Measurements from ENCODE around the gene KRTAP27-1. TPM values are rescaled to one million over a fixed set of nuclear protein-coding genes. Genes with fewer than 3 reads are reported as not detected.

KRTAP27-1 gene
- not detected for total RNA-seq
- polyA plus RNA-seq: not detected

- no peaks in the 10 kb centered on the region for H3K27me3 Mint-ChIP-seq
Measured at GRCh38 chr21:30337276-30337744, at the start of gene KRTAP27-1. Gene KRTAP27-1, minus strand, starts transcription at chr21:30337694. Its CDS starts 26 bp downstream, at chr21:30337668.

DNA sequence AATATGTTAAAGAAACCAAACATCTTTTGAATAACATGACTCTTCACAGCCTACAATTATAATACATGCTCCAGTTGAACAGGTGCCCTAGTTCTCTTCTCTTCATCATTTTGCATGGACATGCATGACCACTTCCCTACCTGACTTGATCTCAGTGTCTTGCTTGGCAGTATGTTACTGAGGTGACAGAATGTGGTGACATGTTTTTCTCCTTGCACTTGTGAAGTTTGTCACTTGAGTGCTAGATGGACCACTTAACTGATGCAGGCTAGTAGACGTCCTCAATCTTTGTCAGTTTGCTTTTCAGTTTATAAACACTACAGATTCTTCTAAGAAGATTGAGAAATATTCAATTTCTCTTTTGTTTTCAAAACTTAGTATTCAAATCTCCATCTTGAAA lies 44.7 kb upstream of the KRTAP27-1 start:
- Histone ChIP-seq H3K27me3 (ENCODE audit: control insufficient read depth, insufficient read depth, low read length) (no peaks in the 10 kb centered on the region), H3K4me3 (ENCODE audit: low read depth, low read length) (no peak overlapping the region), H3K9me3 (ENCODE audit: control insufficient read depth in 2 of 2, low read length in 2 of 2) (peaks cover 0 to 1% of the 10 kb centered on the region in 2 experiments), H3K36me3 (ENCODE audit: control insufficient read depth, insufficient read depth, low read length) (no peaks in the 10 kb centered on the region), H3K4me1 (ENCODE audit: control insufficient read depth, insufficient read depth, low read length, poor library complexity, severe bottlenecking) (no peaks in the 10 kb centered on the region), H3K27ac (ENCODE audit: insufficient read depth, low read length, poor library complexity, severe bottlenecking) (no peak overlapping the region)
- no peak for ATAC-seq (ENCODE audit: low read depth in 2 of 2)
- H3K4me3 Mint-ChIP-seq: no peak overlapping the region
- no peak overlapping the region for H3K27ac Mint-ChIP-seq
- no peaks in the 10 kb centered on the region for H3K4me1 Mint-ChIP-seq
- no peak for DNase-seq
- H3K36me3 Mint-ChIP-seq: no peaks in the 10 kb centered on the region
- peaks cover 0 to 5% (median 0%) of the 10 kb centered on the region in 7 donors for H3K9me3 Mint-ChIP-seq
- H3K27me3 Mint-ChIP-seq: peaks cover 7% of the 10 kb centered on the region

More at GRCh38 chr21:30337276-30337744, at the start of gene KRTAP27-1:
- Histone ChIP-seq H3K9me3 (ENCODE audit: control insufficient read depth in 2 of 2, low read length in 2 of 2) (no peaks in the 10 kb centered on the region), H3K27ac (ENCODE audit: insufficient read depth, low read length, poor library complexity, severe bottlenecking) (no peak within 1 kb of the TSS), H3K4me3 (ENCODE audit: low read depth, low read length) (no peak within 1 kb of the TSS), H3K36me3 (ENCODE audit: control insufficient read depth, insufficient read depth, low read length) (no peaks in the 10 kb centered on the region), H3K4me1 (ENCODE audit: control insufficient read depth, insufficient read depth, low read length, poor library complexity, severe bottlenecking) (no peaks in the 10 kb centered on the region), H3K27me3 (ENCODE audit: control insufficient read depth, insufficient read depth, low read length) (no peaks in the 10 kb centered on the region)
- Mint-ChIP-seq H3K9me3 (no peaks in the 10 kb centered on the region), H3K4me1 (no peaks in the 10 kb centered on the region), H3K36me3 (no peaks in the 10 kb centered on the region), H3K27ac (no peak within 1 kb of the TSS), H3K4me3 (no peak within 1 kb of the TSS)
- DNase-seq (no peak), ATAC-seq (ENCODE audit: low read depth in 2 of 2) (no peak)

GRCh38 chr21:30372139-30372770 lies 34.8 kb upstream of the KRTAP27-1 start, which contains the start of gene KRTAP13-2:
Gene KRTAP13-2, minus strand, starts transcription at chr21:30372271. Its CDS starts 58 bp downstream, at chr21:30372213.
- H3K36me3 Mint-ChIP-seq: no peaks in the 10 kb centered on the region
- H3K27ac Mint-ChIP-seq: no peak within 1 kb of the TSS
- Histone ChIP-seq H3K4me1 (ENCODE audit: control insufficient read depth, insufficient read depth, low read length, poor library complexity, severe bottlenecking) (no peaks in the 10 kb centered on the region), H3K4me3 (ENCODE audit: low read depth, low read length) (no peak within 1 kb of the TSS), H3K27ac (ENCODE audit: insufficient read depth, low read length, poor library complexity, severe bottlenecking) (no peak within 1 kb of the TSS), H3K36me3 (ENCODE audit: control insufficient read depth, insufficient read depth, low read length) (no peaks in the 10 kb centered on the region), H3K27me3 (ENCODE audit: control insufficient read depth, insufficient read depth, low read length) (no peaks in the 10 kb centered on the region), H3K9me3 (ENCODE audit: control insufficient read depth in 2 of 2, low read length in 2 of 2) (no peaks in the 10 kb centered on the region)
- DNase-seq (no peak), ATAC-seq (ENCODE audit: low read depth in 2 of 2) (no peak)
- H3K9me3 Mint-ChIP-seq: peaks cover 0 to 5% (median 3%) of the 10 kb centered on the region in 7 donors
- no peaks in the 10 kb centered on the region for H3K4me1 Mint-ChIP-seq
- H3K27me3 Mint-ChIP-seq: no peaks in the 10 kb centered on the region
- H3K4me3 Mint-ChIP-seq: no peak within 1 kb of the TSS

GRCh38 chr21:30355906-30356305 lies 18.4 kb upstream of the KRTAP27-1 start:
- Mint-ChIP-seq H3K36me3 (no peaks in the 10 kb centered on the region), H3K27ac (no peak overlapping the region), H3K4me3 (no peak overlapping the region), H3K4me1 (no peaks in the 10 kb centered on the region), H3K9me3 (peaks cover 0 to 2% (median 0%) of the 10 kb centered on the region in 7 donors), H3K27me3 (no peaks in the 10 kb centered on the region)
- DNase-seq (no peak), ATAC-seq (ENCODE audit: low read depth in 2 of 2) (no peak)
- Histone ChIP-seq H3K27ac (ENCODE audit: insufficient read depth, low read length, poor library complexity, severe bottlenecking) (no peak overlapping the region), H3K27me3 (ENCODE audit: control insufficient read depth, insufficient read depth, low read length) (no peaks in the 10 kb centered on the region), H3K4me1 (ENCODE audit: control insufficient read depth, insufficient read depth, low read length, poor library complexity, severe bottlenecking) (no peaks in the 10 kb centered on the region), H3K36me3 (ENCODE audit: control insufficient read depth, insufficient read depth, low read length) (no peaks in the 10 kb centered on the region), H3K9me3 (ENCODE audit: control insufficient read depth in 2 of 2, low read length in 2 of 2) (no peaks in the 10 kb centered on the region), H3K4me3 (ENCODE audit: low read depth, low read length) (no peak overlapping the region)

DNA sequence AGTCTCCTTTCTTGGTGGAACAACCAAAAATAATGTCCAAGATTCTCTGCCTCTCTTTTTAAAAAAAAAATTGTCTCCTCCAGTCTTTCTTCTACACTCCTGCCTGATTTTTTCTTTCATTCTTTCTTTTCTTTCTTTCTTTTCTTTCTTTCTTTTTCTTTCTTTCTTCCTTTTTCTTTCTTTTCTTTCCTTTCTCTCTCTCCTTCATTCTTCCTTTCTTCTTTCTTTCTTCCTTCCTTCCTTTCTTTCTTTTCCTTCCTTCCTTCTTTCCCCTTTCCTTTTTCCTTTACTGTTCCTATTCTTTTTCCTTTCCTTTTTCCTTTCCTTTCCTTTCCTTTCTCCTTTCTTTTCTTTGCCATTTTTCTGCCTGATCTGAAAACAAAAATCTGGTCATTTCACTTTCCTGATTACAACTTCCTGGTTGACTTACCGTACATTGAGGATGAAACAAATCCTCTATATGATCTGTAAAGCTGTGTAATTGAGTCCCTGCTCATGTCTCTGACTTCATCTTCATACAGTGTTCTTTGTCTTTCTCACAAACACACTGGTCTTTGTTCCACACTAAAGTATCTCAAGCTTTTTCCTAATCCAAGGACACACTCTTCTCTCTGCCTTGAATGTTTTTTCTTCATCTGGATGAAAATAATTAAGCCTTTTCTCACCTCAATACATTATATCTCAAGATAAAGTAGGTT lies 17.0 kb upstream of the KRTAP27-1 start:
- Histone ChIP-seq H3K9me3 (ENCODE audit: control insufficient read depth in 2 of 2, low read length in 2 of 2) (no peaks in the 10 kb centered on the region), H3K4me1 (ENCODE audit: control insufficient read depth, insufficient read depth, low read length, poor library complexity, severe bottlenecking) (no peaks in the 10 kb centered on the region), H3K4me3 (ENCODE audit: low read depth, low read length) (no peak overlapping the region), H3K36me3 (ENCODE audit: control insufficient read depth, insufficient read depth, low read length) (no peaks in the 10 kb centered on the region), H3K27me3 (ENCODE audit: control insufficient read depth, insufficient read depth, low read length) (no peaks in the 10 kb centered on the region), H3K27ac (ENCODE audit: insufficient read depth, low read length, poor library complexity, severe bottlenecking) (no peak overlapping the region)
- H3K4me1 Mint-ChIP-seq: no peaks in the 10 kb centered on the region
- peaks cover 0 to 5% (median 0%) of the 10 kb centered on the region in 7 donors for H3K9me3 Mint-ChIP-seq
- H3K27ac Mint-ChIP-seq: no peak overlapping the region
- no peaks in the 10 kb centered on the region for H3K36me3 Mint-ChIP-seq
- ATAC-seq (ENCODE audit: low read depth in 2 of 2) (no peak), DNase-seq (no peak)
- H3K4me3 Mint-ChIP-seq: no peak overlapping the region
- no peaks in the 10 kb centered on the region for H3K27me3 Mint-ChIP-seq

DNA sequence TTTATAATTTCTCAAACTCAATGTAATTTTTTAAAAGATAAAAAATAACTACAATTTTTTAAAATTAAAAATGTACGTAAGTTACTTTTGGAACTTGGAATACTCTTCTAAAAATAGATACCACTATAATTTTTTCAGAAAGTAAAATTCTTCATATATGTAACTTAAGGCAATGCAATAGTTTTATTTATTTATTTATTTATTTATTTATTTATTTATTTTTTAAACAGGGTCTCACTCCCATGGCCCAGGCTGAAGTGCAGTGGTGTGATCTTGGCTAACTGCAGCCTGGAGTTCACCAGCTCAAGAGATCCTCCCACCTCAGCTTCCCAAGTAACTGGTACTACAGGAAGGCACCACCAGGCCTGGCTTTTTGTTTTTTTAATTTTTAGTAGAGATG lies 14.0 kb upstream of the KRTAP27-1 start:
- H3K27ac Mint-ChIP-seq: no peak overlapping the region
- DNase-seq (no peak), ATAC-seq (ENCODE audit: low read depth in 2 of 2) (no peak)
- H3K9me3 ChIP-seq (ENCODE audit: control insufficient read depth in 2 of 2, low read length in 2 of 2): no peaks in the 10 kb centered on the region
- H3K27me3 Mint-ChIP-seq: no peaks in the 10 kb centered on the region
- H3K36me3 Mint-ChIP-seq: no peaks in the 10 kb centered on the region
- no peaks in the 10 kb centered on the region for H3K4me1 Mint-ChIP-seq
- no peak overlapping the region for H3K4me3 ChIP-seq (ENCODE audit: low read depth, low read length)
- no peak overlapping the region for H3K4me3 Mint-ChIP-seq
- H3K4me1 ChIP-seq (ENCODE audit: control insufficient read depth, insufficient read depth, low read length, poor library complexity, severe bottlenecking): no peaks in the 10 kb centered on the region
- no peaks in the 10 kb centered on the region for H3K36me3 ChIP-seq (ENCODE audit: control insufficient read depth, insufficient read depth, low read length)
- peaks cover 0 to 5% (median 0%) of the 10 kb centered on the region in 7 donors for H3K9me3 Mint-ChIP-seq
- no peak overlapping the region for H3K27ac ChIP-seq (ENCODE audit: insufficient read depth, low read length, poor library complexity, severe bottlenecking)
- H3K27me3 ChIP-seq (ENCODE audit: control insufficient read depth, insufficient read depth, low read length): no peaks in the 10 kb centered on the region

GRCh38 chr21:30349572-30349971 lies 12.1 kb upstream of the KRTAP27-1 start:
- Mint-ChIP-seq H3K27me3 (no peaks in the 10 kb centered on the region), H3K4me1 (no peaks in the 10 kb centered on the region), H3K9me3 (peaks cover 0 to 3% (median 0%) of the 10 kb centered on the region in 7 donors), H3K36me3 (no peaks in the 10 kb centered on the region), H3K27ac (no peak overlapping the region), H3K4me3 (no peak overlapping the region)
- Histone ChIP-seq H3K4me3 (ENCODE audit: low read depth, low read length) (no peak overlapping the region), H3K27me3 (ENCODE audit: control insufficient read depth, insufficient read depth, low read length) (no peaks in the 10 kb centered on the region), H3K27ac (ENCODE audit: insufficient read depth, low read length, poor library complexity, severe bottlenecking) (no peak overlapping the region), H3K36me3 (ENCODE audit: control insufficient read depth, insufficient read depth, low read length) (no peaks in the 10 kb centered on the region), H3K4me1 (ENCODE audit: control insufficient read depth, insufficient read depth, low read length, poor library complexity, severe bottlenecking) (no peaks in the 10 kb centered on the region), H3K9me3 (ENCODE audit: control insufficient read depth in 2 of 2, low read length in 2 of 2) (no peaks in the 10 kb centered on the region)
- DNase-seq: no peak
- ATAC-seq (ENCODE audit: low read depth in 2 of 2): no peak
